Measurements from ENCODE around the gene PRKAG3.

DNA sequence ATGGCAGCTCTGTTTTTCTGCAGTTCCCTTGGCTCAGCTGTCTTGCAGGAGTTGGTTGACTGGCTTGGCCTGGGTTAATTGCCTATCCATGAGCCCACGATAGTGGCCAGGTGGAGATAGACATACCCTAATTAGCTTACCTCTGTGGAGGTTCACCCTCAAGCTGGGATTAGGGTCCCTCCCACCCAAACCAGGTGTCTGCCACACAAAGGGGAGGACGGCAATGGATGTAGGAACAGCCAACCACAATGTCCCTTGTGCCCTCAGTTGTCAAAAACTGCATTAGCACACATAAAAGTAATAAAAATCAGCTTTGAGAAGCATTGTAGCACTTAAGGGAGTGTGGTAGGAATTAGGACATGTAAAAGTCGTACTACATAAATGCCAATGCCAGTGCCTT lies 45.5 kb downstream of the PRKAG3 start:
- TF ChIP-seq, protein P1, sequence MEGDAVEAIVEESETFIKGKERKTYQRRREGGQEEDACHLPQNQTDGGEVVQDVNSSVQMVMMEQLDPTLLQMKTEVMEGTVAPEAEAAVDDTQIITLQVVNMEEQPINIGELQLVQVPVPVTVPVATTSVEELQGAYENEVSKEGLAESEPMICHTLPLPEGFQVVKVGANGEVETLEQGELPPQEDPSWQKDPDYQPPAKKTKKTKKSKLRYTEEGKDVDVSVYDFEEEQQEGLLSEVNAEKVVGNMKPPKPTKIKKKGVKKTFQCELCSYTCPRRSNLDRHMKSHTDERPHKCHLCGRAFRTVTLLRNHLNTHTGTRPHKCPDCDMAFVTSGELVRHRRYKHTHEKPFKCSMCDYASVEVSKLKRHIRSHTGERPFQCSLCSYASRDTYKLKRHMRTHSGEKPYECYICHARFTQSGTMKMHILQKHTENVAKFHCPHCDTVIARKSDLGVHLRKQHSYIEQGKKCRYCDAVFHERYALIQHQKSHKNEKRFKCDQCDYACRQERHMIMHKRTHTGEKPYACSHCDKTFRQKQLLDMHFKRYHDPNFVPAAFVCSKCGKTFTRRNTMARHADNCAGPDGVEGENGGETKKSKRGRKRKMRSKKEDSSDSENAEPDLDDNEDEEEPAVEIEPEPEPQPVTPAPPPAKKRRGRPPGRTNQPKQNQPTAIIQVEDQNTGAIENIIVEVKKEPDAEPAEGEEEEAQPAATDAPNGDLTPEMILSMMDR (IDR thresholded peaks at IDR 0.05), result no peak
- TF ChIP-seq POLR2A (IDR thresholded peaks at IDR 0.05), result no peak
